Cardiac atrium fibroblast (primary cell): ENCODE data around the gene OR10A3. TPM values are rescaled to one million over a fixed set of nuclear protein-coding genes. Genes with fewer than 3 reads are reported as not detected.

Experiments used
- total RNA-seq: library from RNA; depleted of rRNA; stranded (reverse); fragments of >200 nt; gene quantifications from 2 replicates; pipeline ENCODE4 v1.2.3, GENCODE V29; 2015

Gene OR10A3
- not detected in 2 replicates for total RNA-seq

GRCh38 chr11:7941608-7942007 is at the start of gene OR10A3:
OR10A3 (minus strand) TSS chr11:7941708; CDS start chr11:7939520, 2,188 bp downstream.

GRCh38 chr11:7986768-7987559 is 45.5 kb upstream of the OR10A3 start, which contains the start of gene EIF3F:
EIF3F (plus strand) TSS chr11:7987337; CDS start chr11:7987353, 16 bp downstream.

GRCh38 chr11:7965386-7965785 is 23.9 kb upstream of the OR10A3 start, which contains the start of gene NLRP10:
NLRP10 (minus strand) TSS chr11:7965447; CDS start chr11:7963495, 1,952 bp downstream.

GRCh38 chr11:7931168-7931567 is 10.3 kb downstream of the OR10A3 start, which contains the start of gene OR10A6:
OR10A6 (minus strand) TSS chr11:7931268; CDS start chr11:7928662, 2,606 bp downstream.

Other genes with a start within 250 kb of the OR10A3 start
- not detected in 2 replicates for gene OVCH2, start 235.2 kb downstream of the OR10A3 start, total RNA-seq
- gene OR5P2, start 144.8 kb downstream of the OR10A3 start, total RNA-seq, result not detected in 2 replicates
- gene OR5P3, start 110.9 kb downstream of the OR10A3 start, total RNA-seq, result not detected in 2 replicates
- not detected in 2 replicates for gene OR10A6, start 10.4 kb downstream of the OR10A3 start, total RNA-seq
- gene NLRP10, start 23.7 kb upstream of the OR10A3 start, total RNA-seq, result not detected in 2 replicates
- 282 and 303 TPM in 2 replicates for gene EIF3F, start 45.6 kb upstream of the OR10A3 start, total RNA-seq
- gene TUB, start 139.5 kb upstream of the OR10A3 start, total RNA-seq, result 6.3 and 7.2 TPM in 2 replicates
- not detected in 2 replicates for gene RIC3, start 227.3 kb upstream of the OR10A3 start, total RNA-seq